ENCODE data around the gene GYS1.

GYS1 gene

GRCh38 chr19:48988860-48989259 is 4.2 kb downstream of the GYS1 start:
- no peak for DNase-seq (ENCODE audit: low read depth in 2 of 2)

GRCh38 chr19:48988286-48988685 is 4.8 kb downstream of the GYS1 start:
- DNase-seq (ENCODE audit: low read depth in 2 of 2): no peak

- DNase-seq (ENCODE audit: low read depth in 2 of 2): no peak
These were observed 5.8 kb downstream of the GYS1 start for GRCh38 chr19:48987323-48987722.

GRCh38 chr19:48986211-48986610 is 6.9 kb downstream of the GYS1 start:
- DNase-seq (ENCODE audit: low read depth in 2 of 2): no peak

DNA sequence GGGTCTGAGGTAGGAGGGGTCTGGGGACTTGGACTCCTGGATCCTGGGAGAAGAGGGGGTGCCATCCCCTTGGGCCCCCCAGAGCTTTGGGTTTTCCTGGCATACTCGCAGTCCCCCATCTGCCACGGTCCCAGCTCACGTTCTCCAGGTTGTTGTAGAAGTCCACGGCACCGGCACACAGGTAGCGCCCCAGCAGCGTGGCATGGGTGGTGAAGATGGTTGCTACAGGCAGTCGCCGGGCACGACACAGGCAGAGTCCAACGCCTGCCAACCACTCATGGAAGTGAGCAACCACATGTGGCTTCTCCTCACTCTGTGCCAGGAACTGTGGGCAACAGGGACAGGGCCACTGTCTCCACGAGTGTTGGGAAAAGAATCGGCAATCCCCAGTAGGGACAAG is 7.4 kb downstream of the GYS1 start:
- DNase-seq (ENCODE audit: low read depth in 2 of 2): no peak

DNA sequence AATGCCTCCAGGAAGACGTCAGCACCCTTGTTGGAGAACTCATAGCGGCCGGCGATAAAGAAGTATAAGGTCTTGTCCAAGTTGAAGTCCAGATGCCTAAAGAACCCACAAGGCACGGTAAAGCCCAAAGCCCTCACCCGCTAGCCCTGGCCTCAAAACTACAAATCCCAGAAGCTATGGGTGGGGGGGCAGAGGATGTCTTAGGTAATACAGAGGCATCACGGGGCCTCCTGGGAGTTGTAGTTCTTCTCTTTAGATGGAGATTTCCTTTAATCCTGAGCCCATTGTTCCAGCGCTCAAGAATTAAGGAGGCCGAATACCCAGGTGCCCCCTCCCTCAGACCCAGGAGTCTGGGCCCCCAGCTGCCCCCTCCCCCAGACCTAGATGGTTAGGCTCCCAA is 10.8 kb downstream of the GYS1 start:
- DNase-seq (ENCODE audit: low read depth in 2 of 2): no peak

DNA sequence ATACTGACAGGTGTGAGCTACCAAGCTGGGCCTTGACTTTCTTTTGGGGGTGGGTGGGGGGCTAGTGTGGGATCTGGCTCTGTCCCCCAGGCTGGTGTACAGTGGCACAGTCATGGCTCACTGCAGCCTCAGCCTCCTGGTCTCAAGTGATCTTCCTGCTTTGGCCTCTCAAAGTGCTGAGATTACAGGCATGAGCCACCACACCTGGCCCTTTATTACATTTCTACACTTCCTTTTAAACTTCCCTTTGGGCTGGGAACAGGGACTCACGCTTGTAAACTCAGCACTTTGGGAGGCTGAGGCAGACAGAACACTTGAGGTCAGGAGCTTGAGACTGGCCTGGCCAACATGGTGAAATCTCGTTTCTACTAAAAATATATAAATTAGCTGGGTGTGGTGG is 16.0 kb downstream of the GYS1 start:
- no peak for DNase-seq (ENCODE audit: low read depth in 2 of 2)

DNA sequence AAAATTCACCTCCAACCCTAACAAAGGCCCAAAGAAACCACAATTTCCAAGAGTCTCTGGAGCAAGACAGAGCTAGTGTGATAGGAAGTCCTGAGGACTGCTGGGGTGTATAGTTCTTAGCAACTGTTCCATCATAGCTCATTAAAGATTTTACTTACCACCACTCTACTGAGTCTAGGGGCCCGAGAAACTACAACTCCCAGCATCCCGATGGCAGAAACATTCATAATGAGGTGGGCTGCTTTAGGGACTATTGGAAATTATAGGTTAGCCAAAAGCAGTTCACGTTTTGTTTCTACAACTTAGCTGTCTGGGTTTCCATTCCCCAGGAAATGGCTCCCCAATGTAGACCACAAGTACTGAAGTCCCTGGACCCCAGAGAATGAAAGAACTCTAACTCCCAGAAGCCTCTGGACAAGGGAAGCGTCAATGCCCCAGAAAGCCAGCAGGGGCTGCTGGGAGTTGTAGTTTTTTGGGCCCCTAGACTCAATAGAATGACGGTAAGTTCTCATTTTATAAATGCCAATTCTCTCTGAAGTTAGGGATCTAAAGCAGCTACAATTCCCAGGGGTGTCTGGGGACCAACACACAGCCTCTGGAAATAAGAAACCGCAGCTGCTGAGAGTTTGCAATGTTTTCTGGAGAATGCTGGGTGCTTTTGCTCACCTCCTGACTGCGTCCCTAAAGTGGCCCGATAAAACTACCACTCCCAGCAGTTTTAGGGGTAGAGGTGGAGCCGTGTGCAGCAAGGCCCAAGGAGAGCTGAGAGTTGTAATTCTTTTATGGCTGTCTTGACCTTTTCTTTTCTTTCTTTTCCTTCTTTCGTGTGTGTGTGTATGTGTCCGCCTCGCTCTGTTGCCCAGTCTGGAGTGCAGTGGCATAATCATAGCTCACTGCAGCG is 16.9 kb downstream of the GYS1 start:
- no peak for DNase-seq (ENCODE audit: low read depth in 2 of 2)

GRCh38 chr19:48970923-48971395 is 22.1 kb downstream of the GYS1 start:
- DNase-seq (ENCODE audit: low read depth in 2 of 2): peak; percentile 65 to 82

GRCh38 chr19:48970139-48970766 is 22.9 kb downstream of the GYS1 start:
- no peak for DNase-seq (ENCODE audit: low read depth in 2 of 2)

GRCh38 chr19:48969276-48970138 is 23.6 kb downstream of the GYS1 start:
- no peak for DNase-seq (ENCODE audit: low read depth in 2 of 2)

- no peak for DNase-seq (ENCODE audit: low read depth in 2 of 2)
These were observed 24.3 kb downstream of the GYS1 start for GRCh38 chr19:48968813-48969218.

GRCh38 chr19:48968179-48968661 is 24.9 kb downstream of the GYS1 start:
- DNase-seq (ENCODE audit: low read depth in 2 of 2): no peak

- DNase-seq (ENCODE audit: low read depth in 2 of 2): no peak
These were observed 25.5 kb downstream of the GYS1 start for GRCh38 chr19:48967346-48968178.

DNA sequence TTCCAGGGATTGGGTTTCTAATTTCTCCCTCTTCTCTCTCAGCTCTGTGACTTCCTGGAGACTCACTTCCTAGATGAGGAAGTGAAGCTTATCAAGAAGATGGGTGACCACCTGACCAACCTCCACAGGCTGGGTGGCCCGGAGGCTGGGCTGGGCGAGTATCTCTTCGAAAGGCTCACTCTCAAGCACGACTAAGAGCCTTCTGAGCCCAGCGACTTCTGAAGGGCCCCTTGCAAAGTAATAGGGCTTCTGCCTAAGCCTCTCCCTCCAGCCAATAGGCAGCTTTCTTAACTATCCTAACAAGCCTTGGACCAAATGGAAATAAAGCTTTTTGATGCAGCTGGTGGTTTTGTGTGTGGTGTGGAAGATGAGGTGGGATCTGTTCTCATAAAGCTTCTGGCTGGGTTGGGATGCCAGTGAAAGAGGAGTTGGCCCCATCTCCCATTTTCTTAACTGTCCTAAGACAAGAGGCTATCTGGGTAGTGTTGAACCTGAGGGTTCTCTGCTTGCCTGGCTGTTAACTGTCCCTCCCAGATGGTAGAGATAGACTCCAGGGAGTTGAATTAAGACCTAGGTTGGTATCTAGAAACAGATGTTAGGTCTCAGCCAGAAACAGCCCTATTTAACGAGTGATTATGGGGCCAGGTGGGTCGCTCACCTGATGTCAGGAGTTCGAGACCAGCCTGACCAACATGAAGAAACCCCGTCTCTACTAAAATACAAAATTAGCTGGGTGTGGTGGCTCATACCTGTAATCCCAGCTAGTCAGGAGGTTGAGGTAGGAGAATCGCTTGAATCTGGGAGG is 26.4 kb downstream of the GYS1 start:
- DNase-seq (ENCODE audit: low read depth in 2 of 2): no peak

DNA sequence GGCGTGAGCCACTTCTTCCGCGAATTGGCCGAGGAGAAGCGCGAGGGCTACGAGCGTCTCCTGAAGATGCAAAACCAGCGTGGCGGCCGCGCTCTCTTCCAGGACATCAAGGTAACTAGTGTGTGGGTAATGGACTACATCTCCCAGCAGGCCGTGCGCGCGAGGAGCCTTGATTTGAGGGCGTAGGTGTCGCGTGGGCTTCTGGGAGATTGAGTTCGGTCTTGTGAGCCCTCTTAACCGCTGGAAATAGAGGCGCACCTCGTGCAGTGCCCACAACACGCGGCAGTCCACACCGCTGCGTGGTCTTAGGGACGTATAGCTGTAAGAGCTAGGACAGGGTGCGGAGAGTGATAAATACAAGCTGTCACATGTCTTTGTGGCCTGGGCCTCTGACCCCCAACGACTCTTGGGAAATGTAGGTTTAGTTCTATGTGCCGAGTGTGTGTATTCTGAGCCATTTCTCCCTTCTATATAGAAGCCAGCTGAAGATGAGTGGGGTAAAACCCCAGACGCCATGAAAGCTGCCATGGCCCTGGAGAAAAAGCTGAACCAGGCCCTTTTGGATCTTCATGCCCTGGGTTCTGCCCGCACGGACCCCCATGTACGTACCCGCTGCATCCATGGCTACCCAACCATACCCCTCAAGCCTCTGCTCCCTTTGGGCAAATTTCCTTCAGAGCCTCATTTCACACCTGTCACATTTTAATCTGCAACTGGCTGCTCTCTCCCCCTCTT is 27.1 kb downstream of the GYS1 start:
- DNase-seq (ENCODE audit: low read depth in 2 of 2): peak; percentile 67 to 75

DNA sequence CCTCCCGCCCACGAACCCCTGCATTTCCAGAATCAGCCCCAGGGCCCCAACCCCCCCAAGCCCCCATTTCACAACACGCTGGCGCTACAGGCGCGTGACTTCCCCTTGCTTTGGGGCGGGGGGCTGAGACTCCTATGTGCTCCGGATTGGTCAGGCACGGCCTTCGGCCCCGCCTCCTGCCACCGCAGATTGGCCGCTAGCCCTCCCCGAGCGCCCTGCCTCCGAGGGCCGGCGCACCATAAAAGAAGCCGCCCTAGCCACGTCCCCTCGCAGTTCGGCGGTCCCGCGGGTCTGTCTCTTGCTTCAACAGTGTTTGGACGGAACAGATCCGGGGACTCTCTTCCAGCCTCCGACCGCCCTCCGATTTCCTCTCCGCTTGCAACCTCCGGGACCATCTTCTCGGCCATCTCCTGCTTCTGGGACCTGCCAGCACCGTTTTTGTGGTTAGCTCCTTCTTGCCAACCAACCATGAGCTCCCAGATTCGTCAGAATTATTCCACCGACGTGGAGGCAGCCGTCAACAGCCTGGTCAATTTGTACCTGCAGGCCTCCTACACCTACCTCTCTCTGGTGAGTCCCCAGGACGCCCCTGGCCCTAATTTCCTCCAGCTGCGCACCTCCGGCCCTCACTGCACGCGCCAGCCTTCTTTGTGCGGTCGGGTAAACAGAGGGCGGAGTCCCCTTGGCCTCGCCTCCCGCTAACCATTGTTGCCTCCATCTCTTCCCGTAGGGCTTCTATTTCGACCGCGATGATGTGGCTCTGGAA is 27.9 kb downstream of the GYS1 start, which contains the start of gene FTL:
TSS of gene FTL (plus strand) at position 270 of the 766 bp plus-strand sequence. CDS start at position 469, 199 bp downstream.
- peak; percentile 73 to 74 for DNase-seq (ENCODE audit: low read depth in 2 of 2)

DNA sequence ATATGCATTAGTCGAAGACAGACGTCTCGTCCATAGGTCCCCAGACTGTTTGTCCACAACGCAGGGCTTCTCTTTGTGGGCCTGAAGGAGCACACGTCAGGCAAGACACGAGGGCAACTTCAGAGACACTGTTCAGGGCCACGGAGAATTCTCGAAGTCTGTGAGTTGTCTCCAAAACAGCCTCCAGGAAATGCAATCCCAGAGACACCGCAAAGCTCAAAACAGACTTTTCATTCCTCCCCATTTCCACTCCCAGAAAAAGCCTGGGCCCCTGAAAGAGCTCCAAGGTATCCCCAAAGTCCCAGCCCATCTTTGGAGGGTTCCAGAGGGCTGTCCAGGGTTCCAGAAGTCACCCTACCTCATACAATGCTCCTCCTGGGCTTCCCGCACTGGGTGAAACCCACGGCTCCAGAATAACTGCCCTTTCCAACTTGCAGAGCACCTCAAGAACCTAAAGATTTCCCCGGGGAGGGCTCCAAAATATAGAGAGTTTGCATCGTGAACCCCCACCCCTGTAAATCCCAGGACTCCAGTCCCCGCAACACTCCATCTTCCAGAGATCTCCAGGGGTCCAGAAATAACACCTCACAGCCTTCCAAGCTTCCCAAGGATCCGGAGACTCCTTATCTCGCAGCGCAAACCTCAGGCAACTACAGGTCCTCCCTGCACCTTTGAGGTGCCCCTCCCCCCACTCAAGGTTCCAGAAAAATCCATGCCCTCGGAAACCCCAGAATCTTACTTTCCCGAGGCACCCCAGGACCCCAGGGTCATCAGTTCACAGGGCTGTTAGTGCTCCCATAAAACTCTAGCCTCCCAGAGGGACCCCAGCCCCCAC is 28.7 kb downstream of the GYS1 start:
- no peak for DNase-seq (ENCODE audit: low read depth in 2 of 2)

Data from stimulated activated CD8-positive, alpha-beta memory T cell treated with anti-CD3 and anti-CD28 coated beads, Interleukin-7, amount 100 ng/mL, for 1 hour (primary cell).